NOMO-1 treated with dmso at 0.1 percent for 144 hours (cell line): Measurements from ENCODE around the gene GCNT2.
"Not testable (repeated sequence)": the region's sequence is repeated elsewhere in the genome, so short reads cannot be mapped to it uniquely, and the experiment has no call there.

Experiments
- DNase-seq: peaks from one replicate; lab custom pipeline; 2025; ENCODE audit not compliant: unreplicated experiment; lab: John Stamatoyannopoulos, UW

GCNT2 gene

DNA sequence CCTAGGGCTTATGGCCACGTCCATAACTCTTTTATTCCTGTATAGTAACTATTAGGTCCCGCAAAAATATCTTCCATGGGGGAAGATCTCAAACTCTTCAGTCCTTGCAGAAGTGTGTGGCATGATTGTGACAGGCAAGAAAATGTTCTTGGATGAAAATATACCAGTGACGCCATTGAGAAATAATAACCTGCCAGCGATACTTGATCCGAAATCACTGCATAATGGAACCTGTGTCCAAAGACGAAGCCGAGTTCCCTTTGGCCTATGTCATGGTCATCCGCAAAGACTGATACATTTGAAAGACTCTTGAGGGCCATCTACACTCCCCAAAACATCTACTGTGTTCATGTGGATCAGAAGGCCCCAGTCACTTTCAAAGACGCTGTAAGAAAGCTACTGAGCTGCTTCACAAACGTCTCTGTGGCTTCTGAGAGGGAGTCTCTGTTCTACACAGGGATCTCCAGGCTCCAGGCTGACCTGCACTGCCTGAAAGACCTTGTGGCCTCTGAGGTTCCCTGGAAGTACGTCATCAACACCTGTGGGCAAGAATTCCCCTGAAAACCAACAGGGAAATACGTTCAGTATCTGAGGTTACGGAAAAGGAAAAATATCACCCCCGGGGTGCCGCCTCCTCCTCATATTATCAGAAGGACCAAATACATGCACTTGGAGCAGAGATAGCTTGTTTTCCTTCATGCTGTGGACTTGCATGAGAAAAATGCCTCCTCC is 6.9 kb upstream of the GCNT2 start:
- no peak for DNase-seq

DNA sequence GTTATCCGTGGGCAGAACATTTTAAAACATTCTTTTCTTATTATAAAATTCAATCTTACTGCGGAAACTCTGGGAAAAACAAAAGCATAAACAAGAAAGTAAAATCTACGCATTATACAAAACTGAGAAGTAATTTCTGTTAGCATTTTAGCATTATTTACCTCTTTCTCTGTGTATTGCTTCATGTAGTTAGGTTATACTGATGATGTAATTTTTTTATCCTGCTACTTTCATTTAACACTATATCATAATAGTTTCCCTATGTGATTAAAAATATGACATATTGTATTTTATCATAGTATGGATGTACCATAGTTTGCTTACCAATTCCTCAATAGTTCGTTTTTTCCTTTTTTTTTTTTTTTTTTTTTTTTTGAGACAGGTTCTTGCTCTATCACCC is 4.2 kb upstream of the GCNT2 start:
- no peak for DNase-seq

DNA sequence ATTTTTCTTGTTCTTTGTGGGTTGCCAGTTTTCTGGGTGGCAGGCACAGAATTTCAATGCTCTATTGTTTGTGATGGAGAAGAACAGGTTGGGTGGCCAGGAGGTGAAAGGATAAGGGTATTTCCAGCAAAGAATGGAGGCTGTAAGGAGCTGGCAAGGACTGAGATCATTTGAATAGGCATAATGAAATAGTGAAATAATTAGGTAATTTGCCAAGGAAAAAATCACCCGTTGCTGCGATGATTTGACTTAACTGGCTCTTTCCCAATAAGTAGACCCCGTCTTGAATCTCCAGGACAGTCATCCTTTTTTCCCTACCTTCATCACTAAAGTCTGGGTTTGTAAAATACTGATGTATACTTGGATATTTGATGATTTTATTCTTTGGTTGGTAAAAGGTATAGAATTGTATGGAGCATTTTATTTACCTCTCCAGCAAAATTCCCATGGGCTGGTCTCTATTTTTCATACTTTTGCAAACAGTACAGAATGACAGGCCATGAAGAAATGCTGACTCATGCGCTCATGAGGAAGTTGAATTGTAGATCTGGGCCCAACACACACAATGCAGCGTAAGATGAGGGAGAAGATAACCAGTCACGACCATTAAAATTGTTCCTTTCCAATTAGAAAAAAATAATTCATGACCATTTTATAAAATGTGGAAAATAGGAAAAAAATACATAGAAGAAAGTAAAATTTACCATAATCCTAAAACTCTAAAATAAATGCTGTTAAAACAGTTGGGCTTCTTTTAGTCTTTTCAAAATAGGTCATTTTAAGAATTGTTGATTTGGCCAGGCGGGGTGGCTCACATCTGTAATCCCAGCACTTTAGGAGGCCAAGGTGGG is 2.4 kb upstream of the GCNT2 start:
- peak; percentile 66 for DNase-seq

DNA sequence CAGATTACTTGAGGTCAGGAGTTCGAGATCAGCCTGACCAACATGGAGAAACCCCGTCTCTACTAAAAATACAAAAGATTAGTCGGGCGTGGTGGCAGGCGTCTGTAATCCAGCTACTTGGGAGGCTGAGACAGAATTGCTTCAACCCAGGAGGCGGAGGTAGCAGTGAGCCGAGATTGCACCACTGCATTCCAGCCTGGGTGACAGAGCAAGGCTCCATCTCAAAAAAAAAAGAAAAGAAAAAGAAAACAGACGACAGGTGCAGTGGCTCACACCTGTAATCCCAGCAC is 1.8 kb upstream of the GCNT2 start:
- DNase-seq, result not testable (repeated sequence)

DNA sequence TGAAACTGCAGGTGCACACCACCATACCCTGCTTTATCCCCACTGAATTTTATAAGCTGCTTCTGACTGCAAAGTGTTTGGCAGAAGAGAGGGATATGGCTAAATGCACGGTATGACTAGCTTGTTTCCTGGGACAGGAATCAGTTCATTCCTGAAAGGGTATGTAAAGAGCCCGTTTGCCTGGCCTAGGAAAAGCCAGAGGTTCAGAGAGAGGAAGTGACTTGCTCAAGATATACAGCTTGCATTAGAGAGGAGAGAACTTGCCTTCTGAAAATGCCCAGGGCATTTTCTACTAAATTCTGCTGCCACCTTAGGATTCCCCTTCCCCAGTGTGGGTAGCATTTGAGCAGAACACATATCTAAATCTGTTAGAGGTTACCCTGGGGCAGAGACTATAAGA is 683 bp upstream of the GCNT2 start:
- no peak for DNase-seq

DNA sequence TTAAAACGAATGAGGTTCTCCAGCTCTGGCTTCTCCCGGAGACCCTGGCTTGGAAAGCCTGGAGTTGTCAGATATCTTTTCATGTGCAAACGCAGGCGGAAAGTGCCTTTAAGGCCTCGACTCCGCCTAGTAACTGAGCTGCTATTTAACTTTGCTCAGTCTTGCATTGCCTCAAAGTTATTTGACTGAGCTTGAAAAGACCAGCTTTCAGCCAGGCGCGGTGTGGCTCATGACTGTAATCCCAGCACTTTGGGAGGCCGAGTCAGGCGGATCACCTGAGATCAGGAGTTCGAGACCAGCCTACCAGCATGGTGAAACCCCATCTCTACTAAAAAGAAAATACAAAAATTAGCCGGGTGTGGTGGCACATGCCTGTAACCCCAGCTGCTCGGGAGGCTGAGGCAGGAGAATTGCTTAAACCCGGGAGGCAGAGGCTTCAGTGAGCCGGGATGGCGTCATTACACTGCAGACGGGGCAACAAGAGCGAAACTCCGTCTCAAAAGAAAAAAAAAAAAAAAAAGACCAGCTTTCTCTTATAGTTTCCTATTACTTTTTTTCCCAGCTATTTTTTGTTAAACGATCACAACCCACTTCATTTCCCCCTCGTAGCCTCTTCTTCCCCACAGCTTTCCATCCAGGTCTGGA is 1.9 kb downstream of the GCNT2 start:
- DNase-seq, result no peak

DNA sequence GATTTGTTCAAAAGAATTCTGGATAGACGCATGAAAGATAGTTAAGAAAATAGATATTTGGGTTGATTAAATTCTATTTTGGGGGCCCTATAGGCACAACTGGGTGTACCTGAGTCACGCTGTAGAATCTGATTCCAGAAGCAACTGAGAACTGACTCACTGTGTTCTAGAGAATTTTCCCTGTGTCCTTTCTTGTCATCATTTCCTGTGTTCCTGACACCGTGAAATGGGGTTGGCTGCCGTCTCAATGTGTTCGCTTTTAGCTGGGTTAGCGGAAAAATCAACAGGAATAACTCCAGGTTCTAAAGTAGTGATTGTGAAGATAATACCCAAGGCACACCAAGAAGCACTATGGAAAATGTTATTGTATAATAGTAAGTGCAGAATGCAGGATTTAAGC is 5.0 kb downstream of the GCNT2 start:
- no peak for DNase-seq

DNA sequence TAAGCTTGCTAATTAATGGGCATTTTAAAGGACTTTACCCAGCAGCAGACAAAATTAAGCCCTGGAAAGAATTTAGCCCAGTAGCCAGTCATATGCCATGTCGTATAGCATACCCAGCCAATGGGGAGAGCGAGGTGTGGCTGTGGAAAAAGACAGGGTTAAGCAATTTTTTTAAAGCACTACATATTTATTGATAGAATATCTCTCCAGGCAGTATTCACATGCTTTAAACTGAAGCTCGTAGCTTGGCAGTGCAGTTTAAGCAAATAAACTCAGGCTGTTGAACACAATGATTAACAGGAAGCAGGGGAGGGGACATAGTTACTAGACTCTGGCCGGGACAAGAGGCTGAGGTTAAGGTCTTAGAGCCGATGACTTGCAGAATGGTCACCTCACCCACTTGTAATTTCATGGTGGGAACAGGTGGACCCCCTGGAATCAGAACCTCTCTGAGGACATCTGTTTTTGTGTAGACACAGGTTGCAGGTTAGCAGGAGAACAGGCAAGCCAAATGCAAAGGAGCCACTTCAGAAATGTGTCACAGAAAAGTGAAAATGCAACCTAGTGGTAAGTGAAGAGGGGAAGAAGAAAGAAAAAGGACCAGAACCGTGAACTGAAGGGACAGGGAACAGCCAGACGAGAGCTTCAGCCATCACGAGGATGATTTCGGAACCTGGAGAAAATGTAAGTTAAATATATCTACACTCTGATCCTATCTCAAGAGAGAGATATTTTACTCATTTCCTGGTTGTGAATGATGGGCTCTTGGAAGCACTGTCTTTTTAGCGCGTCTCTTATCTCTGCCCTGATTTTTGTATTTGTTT is 7.2 kb downstream of the GCNT2 start:
- peak; percentile 65 for DNase-seq

DNA sequence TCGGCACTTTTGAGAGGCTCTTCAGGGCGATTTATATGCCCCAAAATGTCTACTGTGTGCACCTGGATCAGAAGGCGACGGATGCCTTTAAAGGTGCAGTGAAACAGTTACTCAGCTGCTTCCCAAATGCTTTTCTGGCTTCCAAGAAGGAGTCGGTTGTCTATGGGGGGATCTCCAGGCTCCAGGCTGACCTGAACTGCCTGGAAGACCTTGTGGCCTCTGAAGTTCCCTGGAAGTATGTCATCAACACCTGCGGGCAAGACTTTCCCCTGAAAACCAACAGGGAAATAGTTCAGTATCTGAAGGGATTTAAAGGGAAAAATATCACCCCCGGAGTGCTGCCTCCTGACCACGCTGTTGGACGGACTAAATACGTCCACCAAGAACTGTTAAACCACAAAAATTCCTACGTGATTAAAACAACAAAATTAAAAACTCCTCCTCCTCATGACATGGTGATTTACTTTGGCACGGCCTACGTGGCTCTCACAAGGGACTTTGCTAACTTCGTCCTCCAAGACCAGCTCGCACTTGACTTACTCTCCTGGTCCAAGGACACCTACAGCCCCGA is 8.2 kb downstream of the GCNT2 start:
- no peak for DNase-seq

DNA sequence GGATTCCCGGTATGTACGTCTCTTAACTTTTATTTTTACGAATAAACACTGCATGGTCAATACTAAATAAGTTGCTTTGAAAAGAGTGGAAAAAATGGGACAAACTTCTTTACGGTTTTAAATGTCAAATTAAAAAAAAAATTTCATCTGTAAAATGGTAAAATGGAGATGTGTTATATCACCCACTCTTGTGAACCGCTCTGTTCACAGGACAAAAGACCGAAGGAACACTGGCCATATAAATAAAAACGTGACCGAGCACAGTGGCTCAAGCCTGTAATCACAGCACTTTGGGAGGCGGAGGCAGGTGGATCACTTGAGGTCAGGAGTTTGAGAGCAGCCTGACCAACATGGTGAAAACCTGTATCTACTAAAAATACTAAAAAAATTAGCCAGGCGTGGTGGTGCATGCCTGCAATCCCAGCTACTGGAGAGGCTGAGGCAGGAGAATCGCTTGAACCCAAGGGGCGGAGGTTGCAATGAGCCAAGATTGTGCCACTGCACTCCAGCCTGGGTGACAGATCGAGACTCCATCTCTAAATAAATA is 8.8 kb downstream of the GCNT2 start:
- DNase-seq, result not testable (repeated sequence)

DNA sequence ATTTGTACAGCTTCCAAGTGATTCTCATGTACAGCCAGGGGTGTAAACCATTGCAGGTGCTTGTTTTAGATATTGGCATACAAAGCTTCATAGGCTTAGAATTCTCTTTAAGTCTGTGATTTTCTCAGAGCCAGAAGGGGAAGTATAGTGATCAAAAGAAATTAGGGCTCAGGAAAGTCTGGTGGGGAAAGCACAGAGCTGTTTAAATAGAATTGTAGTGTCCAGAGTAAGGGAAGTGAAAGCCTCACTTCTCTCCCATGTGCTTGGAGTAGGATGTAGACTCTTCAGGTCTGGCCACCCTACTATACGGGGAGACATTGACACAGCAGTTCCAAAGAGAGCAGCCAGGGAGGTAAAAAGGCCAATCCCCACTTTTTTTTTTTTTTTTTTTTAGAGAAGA is 10.4 kb downstream of the GCNT2 start:
- peak; percentile 76 for DNase-seq

DNA sequence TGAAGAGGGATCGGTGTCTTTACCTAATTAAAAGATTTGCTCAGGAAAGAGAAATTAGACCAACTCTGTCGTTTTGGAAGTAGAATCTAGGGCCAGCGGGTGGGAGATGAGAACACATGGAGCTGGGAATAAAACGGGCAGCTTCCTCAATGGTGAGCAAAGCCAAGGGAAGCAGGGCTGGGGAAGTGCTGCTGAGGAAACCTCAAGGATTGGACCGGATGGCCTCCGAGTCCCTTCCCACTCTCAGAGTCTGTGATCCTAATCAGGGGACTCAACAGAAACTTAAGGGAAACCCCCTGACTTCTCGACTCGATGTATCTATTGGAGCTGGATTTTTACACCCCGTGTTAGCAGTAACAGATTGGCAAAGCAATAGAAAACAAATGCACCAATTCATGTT is 10.8 kb downstream of the GCNT2 start:
- DNase-seq, result no peak

DNA sequence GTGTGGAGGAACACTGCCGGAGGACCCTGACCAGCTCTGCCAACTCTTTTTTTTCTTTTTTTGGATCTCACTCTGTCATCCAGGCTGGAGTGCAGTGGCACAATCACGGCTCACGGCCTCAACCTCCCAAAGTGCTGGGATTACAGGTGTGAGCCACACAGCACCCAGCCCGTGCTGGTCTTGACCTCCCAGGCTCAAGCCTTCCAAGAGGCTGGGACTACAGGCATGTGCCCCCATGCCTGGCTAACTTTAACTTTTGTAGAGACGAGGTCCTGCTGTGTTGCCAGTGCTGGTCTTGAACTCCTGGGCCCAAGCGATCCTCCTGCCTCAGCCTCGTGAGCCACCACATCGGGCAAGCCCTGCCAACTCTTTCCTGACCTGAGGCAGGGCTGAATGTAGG is 11.2 kb downstream of the GCNT2 start:
- no peak for DNase-seq

DNA sequence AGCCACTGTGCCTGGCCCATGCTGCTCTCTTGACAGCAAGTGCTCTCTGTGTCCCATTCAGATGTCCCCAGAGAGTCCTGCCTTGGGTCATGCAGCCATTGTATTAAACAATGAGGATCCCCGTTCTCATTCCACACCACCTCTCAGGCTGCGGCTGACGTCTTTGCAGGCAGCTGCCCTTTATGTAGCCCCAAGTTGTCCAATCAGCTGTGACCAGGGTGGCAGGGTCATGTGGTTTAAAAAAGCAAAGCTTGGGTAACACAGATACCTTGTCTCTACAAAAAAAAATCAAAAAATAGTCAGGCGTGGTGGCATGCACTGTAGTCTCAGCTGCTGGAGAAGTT is 13.2 kb downstream of the GCNT2 start:
- DNase-seq, result no peak

DNA sequence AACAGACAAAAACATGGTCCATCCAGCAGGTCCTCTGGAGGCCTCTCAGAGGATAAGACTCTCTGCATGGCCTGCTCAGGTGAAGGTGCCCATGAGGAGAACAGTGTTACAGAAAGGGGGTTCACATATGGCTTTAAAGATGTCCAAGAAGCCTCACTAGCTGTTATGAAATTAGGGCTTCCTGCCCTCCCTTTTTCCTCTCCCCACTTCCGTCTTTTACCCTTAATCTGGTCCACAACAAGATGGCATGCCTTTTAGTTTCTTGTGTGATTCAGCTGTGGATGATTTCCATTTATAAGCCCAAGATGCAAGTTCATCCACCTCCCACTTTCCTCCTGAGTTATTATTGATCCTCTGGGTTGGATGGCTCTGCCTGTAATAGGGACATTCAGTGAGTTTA is 14.0 kb downstream of the GCNT2 start:
- DNase-seq, result peak; percentile 32

DNA sequence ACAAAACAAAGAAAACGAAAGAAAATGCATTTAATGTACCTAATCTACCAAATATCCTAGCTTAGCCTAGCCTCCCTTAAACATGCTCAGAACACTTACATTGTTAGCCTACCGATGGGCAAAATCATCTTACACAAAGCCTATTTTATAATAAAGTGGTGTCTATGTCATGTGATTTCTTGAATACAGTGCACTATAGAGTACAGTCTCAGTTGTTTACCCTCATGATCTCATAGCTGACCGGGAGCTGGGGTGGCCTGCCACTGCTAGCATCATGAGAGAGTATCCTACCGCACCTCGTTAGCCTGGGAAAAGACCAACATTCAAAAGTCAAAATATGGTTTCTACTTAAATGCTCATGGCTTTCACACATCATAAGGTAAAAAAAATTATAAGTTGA is 16.6 kb downstream of the GCNT2 start:
- no peak for DNase-seq

DNA sequence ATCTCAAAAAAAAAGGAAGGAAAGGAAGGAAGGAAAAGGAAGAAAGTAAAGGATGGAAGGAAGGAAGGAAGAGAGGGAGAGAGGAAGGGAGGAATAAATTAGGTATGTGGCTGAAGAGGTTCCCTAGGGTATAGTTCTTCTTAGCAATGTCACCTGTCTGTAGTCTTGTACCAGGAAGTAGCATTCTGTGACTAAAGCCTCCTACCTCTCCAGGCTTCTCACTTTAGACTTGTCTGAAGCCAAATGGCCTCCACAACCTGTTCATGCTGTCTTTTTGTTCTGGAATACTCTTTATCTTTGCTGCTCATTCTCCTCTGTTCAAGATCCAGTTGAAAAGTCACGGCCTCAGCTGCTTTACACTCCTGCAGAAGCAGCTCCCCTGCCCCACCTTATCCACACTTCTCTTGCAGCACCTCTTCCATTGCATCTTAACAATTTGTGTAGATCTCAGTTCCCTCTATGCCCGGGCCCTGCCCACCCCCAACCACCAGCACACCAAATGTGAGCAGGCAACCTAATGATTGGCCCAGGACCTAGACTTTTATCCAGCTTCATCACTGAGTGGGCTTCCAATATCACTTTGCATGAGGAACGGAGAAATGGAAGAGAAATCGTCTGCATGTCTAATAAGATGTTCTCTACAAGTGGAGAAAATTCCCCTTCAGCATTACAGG is 19.1 kb downstream of the GCNT2 start:
- DNase-seq, result no peak

DNA sequence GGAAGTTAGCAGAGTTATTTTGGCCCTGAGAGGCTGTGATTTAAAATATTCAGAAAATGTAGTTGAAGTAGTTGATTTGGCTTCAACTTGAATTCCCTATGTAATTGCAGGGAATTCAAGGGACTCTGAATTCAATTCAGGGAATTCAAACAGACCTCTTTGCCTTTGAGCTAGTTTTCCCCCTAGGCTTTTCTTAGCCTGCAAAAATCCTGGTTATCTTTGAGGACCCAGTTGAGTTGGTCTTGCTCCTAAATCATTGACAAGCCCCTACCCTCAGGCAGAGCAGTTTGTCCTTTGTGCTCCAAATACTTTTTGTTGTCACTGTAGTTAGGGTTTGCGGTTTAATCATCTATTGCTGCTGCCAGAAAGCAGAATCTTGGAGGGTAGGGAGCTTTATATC is 20.4 kb downstream of the GCNT2 start:
- no peak for DNase-seq

DNA sequence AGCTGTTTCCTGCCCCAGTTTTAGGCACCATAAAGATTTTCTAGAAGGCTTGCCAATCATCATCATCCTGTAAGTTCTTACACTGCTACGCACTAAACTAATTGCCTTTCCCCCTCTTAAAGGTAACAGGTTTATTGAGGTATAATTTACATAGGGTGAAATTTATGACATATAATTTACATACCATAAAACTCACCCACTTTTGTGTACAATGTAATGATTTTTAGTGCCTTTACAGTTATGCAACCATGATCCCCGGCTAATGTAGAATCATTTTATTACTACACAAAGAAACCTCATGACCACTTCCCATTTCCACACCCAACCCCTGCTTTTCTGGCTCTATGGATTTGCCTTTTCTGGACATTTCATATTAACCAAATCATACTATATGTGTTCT is 21.1 kb downstream of the GCNT2 start:
- peak; percentile 50 for DNase-seq

DNA sequence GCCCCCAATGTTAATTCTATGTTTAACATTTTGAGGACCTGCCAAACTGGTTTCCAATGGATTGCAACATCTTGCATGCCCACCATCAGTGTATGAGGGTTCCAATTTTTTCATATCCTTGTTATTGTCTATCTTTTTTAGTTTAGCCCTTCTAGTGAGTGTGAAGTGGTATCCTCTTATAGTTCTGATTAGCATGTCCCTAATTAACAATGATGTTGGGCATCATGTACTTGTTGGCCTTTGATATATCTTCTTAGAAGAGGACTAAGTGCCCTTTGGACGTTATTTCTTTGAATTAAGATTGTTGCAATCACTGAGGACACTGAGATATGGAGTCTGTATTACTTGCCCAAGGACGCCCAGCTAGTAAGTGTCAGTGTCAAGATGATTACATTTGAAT is 22.3 kb downstream of the GCNT2 start:
- no peak for DNase-seq
